HG02884 (cell line): Measurements from ENCODE around the gene H3-3A.
A peak's percentile ranks its signal among the peaks of the same experiment; 100 is the strongest.

ENCODE experiments used
- ATAC-seq: cut with Tn5 transposase; IDR thresholded peaks from one replicate; pipeline ENCODE4 v1.9.1; 2021; ENCODE audit warnings: mild to moderate bottlenecking, moderate library complexity; ENCODE audit not compliant: unreplicated experiment

H3-3A gene

GRCh38 chr1:226062558-226063223 is at the start of gene H3-3A:
TSS of gene H3-3A (plus strand) at chr1:226062716. CDS start at chr1:226064352, 1,636 bp downstream.
- ATAC-seq: peak; percentile 65

DNA sequence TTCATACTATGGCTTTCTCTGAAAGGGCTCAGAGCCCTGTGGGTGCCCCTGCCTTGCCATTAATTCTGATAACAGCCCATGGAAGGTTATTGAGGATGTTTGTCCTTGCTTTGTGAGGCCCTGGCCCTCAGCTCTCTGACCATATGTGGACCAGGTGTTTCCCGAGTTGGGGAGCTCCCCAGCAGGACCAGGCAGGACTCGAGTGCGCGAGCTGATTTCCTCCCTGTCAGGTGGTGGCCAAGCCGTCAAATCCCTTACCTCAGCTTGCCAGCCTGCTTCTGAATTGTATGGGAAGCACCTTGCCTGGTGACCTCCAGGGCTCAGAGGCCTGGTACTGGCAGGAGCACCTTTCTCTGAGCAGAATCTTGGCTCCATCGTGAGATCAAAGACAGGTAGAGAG is 45.4 kb upstream of the H3-3A start:
- ATAC-seq: no peak

DNA sequence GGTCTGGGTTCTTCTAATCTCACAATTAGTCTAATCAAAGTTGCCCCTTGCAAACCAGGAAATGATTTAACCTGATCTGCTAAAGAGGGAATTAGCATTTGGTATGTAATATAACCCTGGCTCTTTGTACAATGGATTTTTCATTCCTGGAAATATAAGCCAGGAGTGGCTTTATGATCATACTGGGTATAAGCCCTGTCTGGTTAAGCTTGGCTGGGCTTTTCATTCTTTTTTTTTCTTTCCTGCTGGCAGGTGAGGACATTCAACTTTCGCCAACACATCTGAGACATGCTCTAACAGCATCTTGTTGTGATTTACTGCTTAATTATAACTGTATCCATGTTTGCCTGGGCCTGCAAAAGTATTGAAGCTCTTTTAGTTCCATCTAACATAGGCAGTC is 42.9 kb upstream of the H3-3A start:
- ATAC-seq: no peak

DNA sequence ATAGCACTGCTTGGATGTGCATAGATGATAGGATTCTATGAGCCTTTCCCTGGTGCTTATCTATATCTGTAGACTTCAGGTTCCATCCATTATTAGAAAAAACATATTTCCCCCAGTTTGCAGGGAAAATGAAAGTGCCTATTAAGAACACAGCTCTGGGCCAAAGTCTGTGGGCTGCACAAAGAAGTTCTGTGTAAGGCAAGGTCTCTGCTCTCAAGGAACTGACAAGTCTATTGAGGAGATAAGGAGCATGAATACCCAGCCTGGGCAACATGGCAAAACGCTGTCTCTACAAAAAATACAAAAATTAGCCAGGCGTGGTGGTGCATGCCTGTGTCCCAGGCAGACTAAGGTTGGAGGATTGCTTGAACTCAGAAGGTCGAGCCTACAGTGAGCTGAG is 41.1 kb upstream of the H3-3A start:
- ATAC-seq: no peak

GRCh38 chr1:226021801-226022200 is 40.7 kb upstream of the H3-3A start:
- no peak for ATAC-seq

DNA sequence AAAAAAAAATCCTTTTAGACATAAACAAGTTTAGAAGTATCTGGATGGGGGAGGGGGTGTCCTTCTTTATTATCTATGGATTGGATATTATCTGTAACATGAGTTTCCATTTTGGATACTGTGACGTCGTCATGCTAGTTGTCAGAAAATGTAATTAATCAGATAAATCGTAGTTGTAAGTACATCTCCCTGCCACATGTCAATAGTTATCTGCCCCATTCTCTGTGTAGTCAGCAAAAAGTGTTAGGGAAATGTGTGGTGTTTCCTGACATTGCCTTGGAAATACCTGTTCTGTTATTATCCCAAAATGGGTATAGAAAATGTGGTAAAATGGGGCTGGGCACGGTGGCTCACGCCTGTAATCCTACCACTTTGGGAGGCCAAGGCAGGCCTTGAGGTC is 38.8 kb upstream of the H3-3A start:
- no peak for ATAC-seq

DNA sequence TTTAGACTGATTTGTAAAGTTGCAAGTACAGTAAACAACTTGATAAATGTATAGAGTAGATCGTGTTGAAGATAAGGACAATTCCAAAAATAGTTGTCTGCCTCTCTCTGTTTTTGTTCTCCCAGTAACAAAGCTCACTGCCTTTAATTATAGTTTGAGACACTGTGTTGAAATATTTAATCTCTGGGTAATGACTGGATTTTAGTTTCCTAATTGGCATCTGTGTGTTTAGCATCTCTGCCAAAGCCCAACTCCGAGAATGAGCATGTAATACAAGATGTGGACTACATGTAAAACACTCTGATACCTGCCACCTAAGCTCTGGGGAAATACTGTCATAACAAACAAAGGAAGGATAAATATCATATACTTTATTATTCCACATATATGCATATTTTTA is 35.7 kb upstream of the H3-3A start:
- no peak for ATAC-seq

- ATAC-seq: no peak
Measured at GRCh38 chr1:226027538-226028217, 34.8 kb upstream of the H3-3A start.

GRCh38 chr1:226029093-226029496 is 33.4 kb upstream of the H3-3A start:
- ATAC-seq: peak; percentile 75

DNA sequence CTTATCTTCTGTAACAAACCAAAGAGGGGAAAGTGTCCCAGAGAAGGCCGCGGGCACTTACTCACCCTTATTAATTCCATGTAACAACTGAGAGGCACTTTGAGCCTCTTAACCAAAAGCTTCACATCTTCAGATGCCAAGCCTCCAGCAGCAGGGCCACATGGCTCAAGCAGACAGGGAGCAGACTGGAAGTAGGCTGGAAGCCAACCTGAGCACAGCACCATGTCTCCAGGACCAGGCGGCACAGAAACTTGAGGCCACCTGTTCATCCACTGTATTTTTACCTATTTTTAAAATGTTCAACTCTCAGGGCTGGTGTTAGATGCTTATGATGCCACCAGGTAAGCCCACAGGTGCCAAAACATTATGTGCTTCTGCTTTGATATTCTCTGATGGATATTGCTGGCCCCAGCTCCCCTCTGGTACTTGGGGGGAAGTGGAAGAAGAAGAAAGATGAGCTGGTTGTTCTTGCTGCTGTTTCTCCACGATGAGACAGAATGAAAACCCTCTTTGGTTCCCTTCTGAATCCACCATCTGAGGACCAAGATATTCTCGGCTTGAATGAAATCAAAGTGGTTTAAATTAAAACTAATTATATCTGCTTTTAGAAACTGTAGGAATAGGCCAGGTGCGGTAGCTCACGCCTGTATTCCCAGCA is 32.8 kb upstream of the H3-3A start:
- ATAC-seq: no peak

- ATAC-seq: no peak
Measured at GRCh38 chr1:226033582-226033981, 28.9 kb upstream of the H3-3A start.

- ATAC-seq: no peak
Measured at GRCh38 chr1:226033991-226034390, 28.5 kb upstream of the H3-3A start.

DNA sequence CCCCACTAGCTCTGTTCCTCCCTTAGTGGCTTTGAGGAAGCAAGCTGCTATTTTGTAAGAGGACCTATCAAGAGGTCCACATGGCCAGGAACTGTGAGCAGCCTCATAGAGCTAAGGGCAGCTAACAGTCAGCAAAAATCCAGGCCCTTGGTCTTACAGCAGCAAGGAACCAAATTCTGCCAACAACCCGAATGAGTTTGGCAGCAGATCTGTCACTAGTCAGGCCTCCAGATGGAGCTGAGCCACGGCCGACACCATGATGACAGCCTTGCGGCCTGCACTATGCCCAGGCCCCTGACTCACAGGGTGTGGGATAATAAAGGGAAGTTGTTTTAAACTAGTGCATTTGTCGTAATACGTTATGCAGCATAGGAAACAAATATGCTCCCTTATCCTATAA is 28.0 kb upstream of the H3-3A start:
- no peak for ATAC-seq

- no peak for ATAC-seq
Measured at GRCh38 chr1:226035915-226036314, 26.6 kb upstream of the H3-3A start.

GRCh38 chr1:226038661-226039060 is 23.9 kb upstream of the H3-3A start:
- no peak for ATAC-seq

DNA sequence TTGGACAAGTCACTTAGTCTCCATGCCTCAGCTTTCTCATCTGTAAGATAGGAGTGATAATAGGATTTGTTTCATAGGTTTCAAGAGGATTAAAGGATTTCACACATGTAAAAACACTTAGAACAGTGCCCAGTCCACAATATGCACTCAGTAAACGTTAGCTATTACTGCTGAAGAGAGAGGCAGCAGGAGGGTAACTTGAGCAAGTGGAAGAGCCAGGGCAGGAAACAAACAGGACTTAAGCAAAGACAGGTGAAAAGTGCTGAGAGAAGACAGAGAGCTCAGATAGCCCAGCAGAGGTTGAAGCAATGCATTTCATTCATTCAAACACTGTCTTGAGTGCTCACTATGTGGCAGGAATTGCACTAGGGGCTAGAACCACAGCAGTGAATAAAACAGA is 21.1 kb upstream of the H3-3A start:
- no peak for ATAC-seq

GRCh38 chr1:226044514-226045101 is 17.9 kb upstream of the H3-3A start:
- ATAC-seq: no peak

DNA sequence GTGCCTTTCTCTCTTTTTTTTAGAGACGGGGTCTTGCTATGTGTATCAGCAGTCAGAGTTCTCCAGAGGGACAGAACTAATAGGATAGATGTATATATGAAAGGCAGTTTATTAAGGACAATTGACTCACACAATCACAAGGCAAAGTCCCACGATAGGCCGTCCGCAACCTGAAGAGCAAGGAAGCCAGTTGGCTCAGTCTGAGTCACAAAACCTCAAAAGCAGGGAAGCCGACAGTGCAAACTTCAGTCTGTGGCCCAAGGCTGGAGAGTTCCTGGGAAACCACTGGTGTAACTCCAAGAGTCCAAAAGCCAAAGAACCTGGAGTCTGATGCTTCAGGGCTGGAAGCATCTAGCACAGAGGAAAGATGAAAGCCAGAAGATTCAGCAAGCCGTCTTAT is 16.3 kb upstream of the H3-3A start:
- no peak for ATAC-seq

- no peak for ATAC-seq
Measured at GRCh38 chr1:226047495-226047894, 15.0 kb upstream of the H3-3A start.

DNA sequence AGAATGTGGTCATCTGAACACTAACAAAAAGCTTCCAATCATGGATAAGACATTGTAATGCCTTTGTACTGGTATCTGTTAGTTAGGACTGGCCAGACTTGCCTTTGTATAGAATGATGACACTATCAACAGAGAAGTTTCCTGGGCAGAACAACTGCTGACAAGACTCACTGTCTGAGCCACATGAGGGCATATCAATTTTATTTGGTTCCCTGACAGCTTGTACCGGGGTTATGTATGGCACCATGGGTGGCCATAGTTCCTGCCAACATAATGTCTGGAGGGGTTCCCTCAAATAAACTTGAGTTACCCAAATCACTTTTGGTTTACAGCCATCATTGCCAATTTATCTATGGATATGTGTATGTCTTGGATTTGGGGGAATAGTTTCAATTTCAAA is 13.6 kb upstream of the H3-3A start:
- no peak for ATAC-seq

DNA sequence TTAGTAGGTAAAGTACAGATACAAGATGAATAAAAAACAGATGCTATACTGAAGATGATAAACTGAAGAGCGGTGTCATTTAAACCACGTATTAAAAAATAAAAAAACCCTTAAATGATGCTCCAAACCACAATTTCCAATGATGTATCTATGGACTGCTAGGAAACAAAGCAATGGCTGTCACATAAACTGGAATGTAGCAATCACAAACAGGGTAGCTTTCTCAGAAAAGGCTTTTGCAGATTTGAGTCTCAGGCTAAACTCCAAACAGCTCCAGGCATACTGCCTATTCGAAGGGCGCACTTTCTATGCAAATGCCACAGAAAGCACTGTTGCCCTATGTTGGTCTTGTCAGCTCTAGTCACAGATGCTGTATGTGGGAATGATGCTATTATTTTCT is 12.4 kb upstream of the H3-3A start:
- ATAC-seq: no peak

- no peak for ATAC-seq
Measured at GRCh38 chr1:226051365-226051764, 11.2 kb upstream of the H3-3A start.
